Stimulated activated CD8-positive, alpha-beta memory T cell treated with anti-CD3 and anti-CD28 coated beads, Interleukin-2, amount 100 ng/mL, for 1 hour (primary cell): Measurements from ENCODE around the gene RAPGEF1.

Experiments
- DNase-seq, 2 donors: peaks; one replicate each; pipeline ENCODE4 v3.0.0-alpha.2; 2020; ENCODE audit warnings: low read depth in 2 of 2

RAPGEF1 gene

GRCh38 chr9:131606896-131607567 is 132.8 kb downstream of the RAPGEF1 start:
- DNase-seq, result no peak

- no peak for DNase-seq
Observed at GRCh38 chr9:131605770-131606590, 133.9 kb downstream of the RAPGEF1 start.

GRCh38 chr9:131603711-131604439 is 136.0 kb downstream of the RAPGEF1 start:
- DNase-seq, result no peak

- no peak for DNase-seq
Observed at GRCh38 chr9:131603199-131603598, 136.7 kb downstream of the RAPGEF1 start.

GRCh38 chr9:131601683-131602181 is 138.1 kb downstream of the RAPGEF1 start:
- no peak for DNase-seq

- no peak for DNase-seq
Observed at GRCh38 chr9:131598121-131598520, 141.8 kb downstream of the RAPGEF1 start.

GRCh38 chr9:131597246-131597645 is 142.6 kb downstream of the RAPGEF1 start:
- no peak for DNase-seq

GRCh38 chr9:131596430-131596743 is 143.5 kb downstream of the RAPGEF1 start:
- no peak for DNase-seq

- no peak for DNase-seq
Observed at GRCh38 chr9:131595696-131596429, 144.0 kb downstream of the RAPGEF1 start.

- DNase-seq, result no peak
Observed at GRCh38 chr9:131594906-131595665, 144.8 kb downstream of the RAPGEF1 start.

- no peak for DNase-seq
Observed at GRCh38 chr9:131593936-131594665, 145.8 kb downstream of the RAPGEF1 start.

- DNase-seq, result no peak
Observed at GRCh38 chr9:131593091-131593820, 146.6 kb downstream of the RAPGEF1 start.

GRCh38 chr9:131591845-131592208 is 148.0 kb downstream of the RAPGEF1 start:
- DNase-seq, result no peak

- peak; percentile 42 to 61 for DNase-seq
Observed at GRCh38 chr9:131590907-131591844, 148.7 kb downstream of the RAPGEF1 start.

- DNase-seq, result no peak
Observed at GRCh38 chr9:131590449-131590848, 149.4 kb downstream of the RAPGEF1 start.

GRCh38 chr9:131589993-131590392 is 149.9 kb downstream of the RAPGEF1 start:
- DNase-seq, result no peak

- no peak for DNase-seq
Observed at GRCh38 chr9:131589124-131589711, 150.7 kb downstream of the RAPGEF1 start.

GRCh38 chr9:131588396-131588795 is 151.5 kb downstream of the RAPGEF1 start:
- no peak for DNase-seq
